AG09319 (cell line): ENCODE measurements around the gene FNBP1L.

Source experiments
- DNase-seq: peaks from one replicate; pipeline ENCODE4 v3.0.0-alpha.2; 2010; ENCODE audit warnings: low read depth; ENCODE audit errors: extremely low read depth
- CTCF ChIP-seq: IDR thresholded peaks from 2 replicates; pipeline ENCODE4 v1.5.1; 2011; ENCODE audit warnings: low read depth, mild to moderate bottlenecking, inconsistent platforms, low read length, moderate library complexity

Gene FNBP1L

DNA sequence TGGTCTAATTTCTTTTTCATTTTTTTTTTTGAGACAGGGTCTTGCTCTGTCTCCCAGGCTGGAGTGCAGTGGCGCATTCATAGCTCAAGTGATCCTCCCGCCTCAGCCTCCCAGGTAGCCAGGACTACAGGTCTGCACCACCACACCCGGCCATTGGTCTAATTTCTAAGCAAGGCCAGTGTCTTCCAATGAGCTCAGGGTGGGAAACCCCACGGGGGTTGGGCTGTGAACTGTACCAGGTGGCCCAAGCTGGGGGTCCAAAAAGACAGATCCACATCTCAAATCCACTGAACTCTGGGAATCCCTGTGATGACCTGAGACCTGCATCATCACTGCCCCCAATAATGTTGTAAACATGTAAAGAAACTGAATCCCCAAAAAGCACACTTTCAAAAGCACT lies 154.2 kb downstream of the FNBP1L start:
- DNase-seq = no peak
- no peak for TF ChIP-seq CTCF

DNA sequence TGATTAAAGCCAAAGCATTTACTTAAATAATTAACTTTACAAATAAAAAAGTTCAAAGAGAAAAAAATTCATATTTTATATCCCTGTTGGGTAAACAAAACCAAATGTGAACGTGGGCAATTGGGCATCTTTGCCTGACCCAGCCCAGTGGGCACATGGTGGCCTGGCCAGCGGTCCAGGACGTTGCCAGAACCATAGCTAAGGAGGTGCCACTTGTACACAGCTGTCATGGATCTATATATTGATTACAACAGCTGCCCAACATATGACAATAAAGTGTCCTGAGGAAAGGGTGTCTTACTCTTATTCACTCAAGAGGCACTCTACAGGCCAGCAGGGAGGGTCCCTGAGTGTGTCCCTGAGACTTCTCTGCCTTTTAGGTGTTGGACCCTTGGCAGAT lies 155.2 kb downstream of the FNBP1L start:
- DNase-seq = no peak
- TF ChIP-seq CTCF = no peak

DNA sequence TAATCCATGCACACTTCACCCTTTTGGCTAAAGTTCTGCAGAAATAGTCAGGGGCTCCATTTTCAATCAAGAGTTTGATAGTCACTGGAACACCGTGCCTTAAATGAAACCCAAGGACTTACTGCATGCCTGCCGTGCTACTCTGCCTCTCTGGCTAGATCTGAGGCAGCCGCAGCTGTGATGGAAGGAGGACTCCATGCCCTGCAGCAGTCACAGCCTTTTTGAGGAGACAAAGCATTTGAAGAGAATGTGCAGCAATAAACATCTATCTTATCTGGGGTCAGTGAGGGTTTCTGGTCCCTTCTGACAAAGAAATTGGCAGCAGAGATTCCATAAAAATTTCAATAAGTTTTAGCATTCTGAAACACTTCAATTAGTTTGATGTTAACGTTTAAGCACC lies 155.7 kb downstream of the FNBP1L start:
- DNase-seq = no peak
- TF ChIP-seq CTCF = no peak
